Measurements from ENCODE around the gene RAB3IP.

- TF ChIP-seq CTCF (conservative IDR thresholded peaks at IDR 0.05; ENCODE audit: low read length) (no peak), EZH2phosphoT487 (IDR thresholded peaks at IDR 0.05; ENCODE audit: borderline replicate concordance) (no peak)
These were observed 24.1 kb upstream of the RAB3IP start for GRCh38 chr12:69714542-69714941.
